Kidney tubule cell (primary cell): Measurements from ENCODE around the gene KCNJ3.

ENCODE experiments used
- DNase-seq: peaks from one replicate; pipeline ENCODE4 v3.0.0-alpha.2; 2018; ENCODE audit warnings: low spot score

The KCNJ3 gene

DNA sequence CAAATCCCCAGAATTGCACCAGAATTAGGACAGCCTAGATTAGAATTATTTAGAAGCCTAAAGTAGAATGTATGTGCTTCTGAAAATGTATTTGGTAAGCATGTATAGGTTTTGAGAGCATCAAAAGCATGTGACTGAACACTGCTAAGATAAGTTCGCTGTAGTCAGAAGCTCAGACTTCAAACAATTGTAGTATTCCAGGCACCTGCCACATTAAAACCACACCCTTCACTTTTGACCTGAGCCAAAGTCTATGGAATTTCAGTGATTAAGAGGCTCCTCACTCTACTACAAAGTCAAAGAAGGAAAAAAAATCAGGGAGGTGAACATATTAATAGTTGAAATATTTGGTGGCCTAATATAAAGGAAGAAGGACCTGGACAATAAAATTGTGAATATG is 8.2 kb downstream of the KCNJ3 start:
- no peak for DNase-seq

DNA sequence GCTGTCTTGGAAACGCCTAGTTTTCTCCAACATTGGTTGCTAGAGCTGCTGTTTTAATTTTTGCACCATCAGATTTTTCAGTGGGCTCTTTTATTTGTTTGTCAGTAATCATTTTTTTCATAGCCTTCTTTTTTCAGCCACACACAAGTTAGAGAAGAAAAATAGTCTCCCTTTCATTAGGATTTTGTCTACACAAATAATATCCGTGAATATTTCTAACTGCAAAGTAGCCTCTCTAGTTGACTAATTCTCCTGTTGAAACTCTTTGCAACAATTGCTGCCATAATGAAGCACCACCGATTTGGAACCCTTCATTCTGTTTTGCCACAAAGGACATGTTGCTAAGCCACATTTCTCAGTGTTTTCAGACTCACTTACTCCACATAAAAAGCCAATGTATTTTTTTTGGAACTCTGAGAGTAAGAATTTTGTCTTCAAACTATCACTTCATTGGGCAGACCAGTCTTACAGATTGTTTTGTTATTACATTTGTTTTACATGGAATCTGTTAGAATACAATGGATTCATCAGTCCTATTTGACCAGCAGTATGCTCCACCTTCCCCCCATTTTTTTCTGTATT is 9.6 kb downstream of the KCNJ3 start:
- DNase-seq = no peak

DNA sequence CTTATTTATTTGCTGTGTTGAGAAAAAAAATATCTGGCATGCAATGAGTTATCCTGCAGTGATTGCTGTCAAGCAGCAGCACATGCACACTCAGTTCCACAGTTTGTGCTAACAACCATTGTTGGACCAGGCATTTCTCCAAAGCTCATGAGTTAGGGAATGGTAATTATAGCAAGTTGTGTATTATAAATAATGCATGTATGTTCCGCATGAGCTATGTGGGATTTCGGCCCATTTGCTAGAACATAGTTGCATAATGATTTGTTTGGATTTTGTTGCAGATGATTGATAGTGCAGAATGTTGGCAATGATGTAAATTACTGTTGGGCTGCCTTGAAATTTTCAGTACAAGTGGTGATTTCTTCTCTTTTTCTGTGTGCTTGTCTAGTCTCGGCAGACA is 10.7 kb downstream of the KCNJ3 start:
- no peak for DNase-seq

DNA sequence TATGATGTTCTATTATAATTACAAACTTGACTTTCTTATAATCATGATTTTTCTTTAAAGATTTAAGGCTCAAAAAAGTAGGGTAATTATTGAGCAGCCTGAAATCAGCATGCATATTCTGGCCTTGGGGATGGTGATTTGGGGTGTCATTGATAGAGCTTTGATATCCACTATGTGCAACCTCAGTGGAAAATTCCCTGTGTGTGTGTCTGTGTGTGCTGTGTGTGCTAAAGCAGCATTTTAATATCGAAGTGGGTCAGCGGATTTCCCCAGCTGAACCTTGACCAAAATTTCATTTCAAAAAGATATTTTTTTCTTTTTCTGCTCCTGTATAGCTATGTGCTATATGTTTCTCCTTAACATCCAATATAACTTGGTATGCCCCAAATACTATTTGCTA is 11.6 kb downstream of the KCNJ3 start:
- no peak for DNase-seq

DNA sequence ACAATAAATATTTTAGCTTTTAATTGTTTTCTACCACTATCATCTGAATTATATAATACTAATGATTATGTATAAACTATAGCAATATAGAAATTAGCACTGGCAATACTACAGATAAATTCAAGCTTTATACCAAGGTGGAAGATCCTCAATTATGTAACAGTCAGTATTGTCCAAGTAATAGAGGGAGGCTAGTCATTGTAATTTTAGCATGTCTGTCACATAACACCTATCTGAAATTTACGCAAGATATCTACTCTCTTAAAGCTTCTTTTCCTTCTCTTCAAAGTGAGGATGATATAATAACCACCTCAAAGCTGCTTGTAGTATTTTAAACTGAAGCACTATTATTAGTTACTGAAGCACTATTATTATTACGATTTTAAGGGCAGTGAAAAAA is 12.2 kb downstream of the KCNJ3 start:
- DNase-seq = no peak

DNA sequence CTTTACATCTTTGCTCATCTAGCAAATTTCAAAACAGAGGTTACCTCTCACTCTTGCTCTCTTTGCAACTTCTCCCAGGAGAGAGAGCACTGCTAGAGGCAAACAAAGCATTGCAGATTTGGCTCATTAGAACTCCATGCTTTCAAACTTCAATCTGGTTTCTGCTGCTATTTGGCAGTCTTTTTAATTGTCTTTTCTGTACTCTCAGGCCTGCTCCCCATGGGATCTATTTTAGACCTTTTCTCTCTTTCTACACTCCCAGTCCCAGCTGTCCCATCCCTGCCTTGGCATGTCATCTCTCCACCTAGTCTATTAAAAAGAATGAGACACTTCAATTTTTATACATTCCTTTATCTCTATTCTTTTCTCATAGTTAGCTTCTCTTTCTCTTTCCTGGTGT is 15.2 kb downstream of the KCNJ3 start:
- DNase-seq = no peak

DNA sequence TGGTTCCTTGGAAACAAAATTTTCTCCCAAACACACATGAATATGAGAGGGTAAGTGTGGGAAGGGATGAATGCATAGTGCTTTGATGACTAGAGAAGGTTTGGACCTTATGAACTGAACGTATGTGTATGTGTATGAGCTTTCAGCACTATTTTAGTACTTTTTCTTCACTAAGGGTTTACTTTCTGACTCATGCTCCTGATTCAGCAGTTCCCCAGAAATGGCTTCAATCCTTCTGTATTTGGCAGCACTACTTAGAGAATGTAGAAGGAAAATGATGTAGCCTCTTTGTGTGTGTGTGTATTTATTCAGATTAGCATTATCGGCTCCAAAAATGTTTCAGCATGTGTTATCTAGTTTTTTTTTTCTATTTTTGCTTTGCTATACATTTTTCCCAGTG is 22.2 kb downstream of the KCNJ3 start:
- DNase-seq = no peak

DNA sequence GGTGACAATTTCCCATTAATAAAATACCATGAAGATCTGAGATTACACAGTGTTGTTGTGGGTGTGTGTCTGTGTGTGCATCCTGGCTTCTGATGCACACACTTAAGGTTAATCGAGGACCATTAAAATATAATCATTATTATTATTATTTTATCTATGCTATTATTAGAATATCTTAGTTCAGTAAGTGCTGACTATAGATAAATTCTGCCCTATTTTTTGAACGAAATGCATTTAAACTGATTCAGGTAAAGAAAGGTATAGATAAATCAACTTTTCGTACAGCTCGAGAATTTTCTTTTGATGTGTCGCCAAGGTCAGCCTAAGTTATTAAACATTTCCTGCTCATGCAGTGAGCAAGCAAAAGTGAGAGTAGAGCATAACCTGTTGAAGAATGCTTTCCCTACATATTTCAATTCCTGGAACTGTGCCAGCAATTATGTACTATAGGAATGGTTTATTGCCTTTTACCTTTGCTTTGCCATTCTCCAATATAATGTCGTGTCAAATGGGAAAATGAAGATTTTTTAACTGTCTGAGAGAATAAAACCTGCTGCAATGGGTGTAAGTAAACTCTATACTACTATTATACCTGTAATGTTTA is 25.8 kb downstream of the KCNJ3 start:
- no peak for DNase-seq

DNA sequence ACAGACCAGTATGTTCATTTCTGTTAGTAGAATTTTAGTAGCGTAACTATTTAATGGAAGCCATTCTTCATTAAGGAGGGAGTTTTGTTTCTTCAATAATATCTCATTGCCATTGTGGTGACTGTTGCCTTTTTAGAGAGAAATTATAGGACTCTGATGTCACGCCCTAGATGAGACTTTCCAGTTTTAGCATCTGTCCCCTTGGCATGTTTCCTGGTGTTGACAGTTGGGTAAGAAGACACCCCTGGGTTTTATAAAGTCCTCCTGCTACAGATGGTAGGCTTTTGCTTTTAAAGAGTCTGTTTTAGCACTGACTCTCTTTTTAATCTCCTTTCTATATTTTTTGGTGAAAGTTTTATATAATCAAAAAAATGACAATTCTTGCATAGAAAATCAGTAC is 41.9 kb downstream of the KCNJ3 start:
- no peak for DNase-seq

DNA sequence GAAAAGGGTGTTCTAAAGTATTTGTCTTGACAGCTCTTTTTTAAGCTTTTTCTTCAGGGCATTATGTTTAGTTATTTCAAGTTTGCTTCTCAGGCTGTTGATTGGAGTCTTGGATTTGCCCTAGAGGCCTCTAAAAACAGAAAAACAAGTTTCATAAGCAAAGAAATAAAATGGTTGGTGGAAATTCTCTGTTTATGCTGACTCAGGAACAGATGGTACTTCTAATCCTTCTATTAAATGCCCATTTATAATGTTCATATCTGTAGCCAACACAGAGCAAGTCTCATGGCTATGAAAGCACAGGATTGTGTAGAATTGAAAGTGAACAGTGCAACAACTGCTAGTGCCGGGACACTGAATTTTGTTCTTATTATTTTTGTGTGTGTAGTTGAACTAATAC is 60.4 kb downstream of the KCNJ3 start:
- no peak for DNase-seq

DNA sequence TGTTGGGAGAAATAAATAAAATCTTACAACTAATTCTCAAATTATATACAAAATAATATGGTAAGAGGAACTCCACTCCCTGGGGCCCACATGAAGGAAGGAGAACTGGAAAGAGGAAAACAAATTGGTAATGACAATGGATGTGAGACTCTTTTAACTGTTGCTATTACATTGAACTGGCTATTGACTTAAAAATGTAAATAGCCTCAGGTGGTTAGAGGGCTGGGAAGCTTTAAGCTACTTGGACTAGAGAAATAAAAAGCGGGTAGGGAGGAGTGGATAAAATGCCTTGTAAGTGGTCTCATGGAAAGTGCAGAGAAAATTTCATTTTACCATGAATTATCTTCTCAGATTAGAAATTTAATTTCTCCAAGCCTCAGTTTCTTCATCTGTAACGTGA is 64.1 kb downstream of the KCNJ3 start:
- no peak for DNase-seq

DNA sequence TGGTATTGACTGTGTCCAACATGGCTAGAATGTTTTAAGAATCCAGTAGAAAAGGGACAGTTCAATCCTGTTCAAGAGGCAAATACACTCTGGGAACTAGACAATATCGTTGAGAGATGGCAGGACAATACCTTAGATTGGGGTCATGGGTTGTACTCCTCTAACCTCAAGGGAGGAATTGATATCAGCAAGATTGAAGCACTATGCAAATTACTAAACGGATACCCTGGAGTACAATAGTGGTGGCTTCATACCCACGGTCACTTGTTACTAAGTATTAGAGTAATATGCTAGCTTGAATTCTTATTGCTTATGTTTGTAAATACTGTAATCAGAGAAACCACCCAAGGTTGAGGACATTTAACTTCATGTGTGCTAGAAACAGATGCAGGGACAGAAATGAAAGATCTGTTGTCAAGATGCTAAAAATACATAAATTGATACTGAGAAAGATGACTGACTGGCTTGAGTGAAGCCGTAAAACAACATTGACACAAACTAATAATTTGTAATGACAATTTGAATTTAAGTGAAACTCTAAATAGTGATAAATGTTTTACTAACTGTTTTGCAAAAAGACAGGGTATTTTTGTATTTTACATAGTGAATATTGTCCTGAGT is 73.3 kb downstream of the KCNJ3 start:
- no peak for DNase-seq

DNA sequence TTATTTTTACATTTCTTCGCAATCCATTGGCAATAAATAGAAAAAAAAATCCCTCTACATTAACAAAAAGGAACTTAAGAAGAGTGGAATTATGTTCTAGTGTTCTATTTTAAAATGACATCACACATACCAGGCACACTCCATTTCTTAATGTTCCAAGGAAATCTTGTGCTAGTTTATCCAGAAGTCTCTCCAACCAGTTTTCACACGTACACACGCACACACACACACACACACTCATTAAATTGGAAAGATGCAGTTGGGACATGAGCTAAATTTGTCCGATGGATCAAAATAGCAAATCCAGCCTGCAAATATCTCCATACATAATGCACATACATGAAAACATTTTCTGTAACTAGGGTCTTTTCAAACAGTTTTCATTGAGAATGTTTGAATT is 78.3 kb downstream of the KCNJ3 start:
- no peak for DNase-seq

DNA sequence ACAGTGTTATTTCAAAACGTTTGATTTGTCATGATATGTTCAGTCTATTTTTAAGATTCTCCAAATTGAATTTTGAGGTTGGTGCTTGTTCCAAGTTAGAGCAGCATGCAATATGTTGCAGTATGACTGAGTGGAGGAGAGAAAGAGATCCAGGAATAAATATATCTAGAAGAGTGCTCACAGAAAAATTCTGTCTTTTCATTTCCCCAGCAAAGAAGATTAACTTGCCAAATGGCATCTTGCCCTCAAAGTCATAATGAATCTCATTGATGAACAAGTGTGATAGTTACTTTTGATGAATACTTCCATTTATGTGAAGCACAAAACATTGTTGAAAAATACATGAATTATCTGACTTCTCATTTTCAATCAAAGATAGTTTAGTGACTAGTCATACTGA is 95.9 kb downstream of the KCNJ3 start:
- no peak for DNase-seq

DNA sequence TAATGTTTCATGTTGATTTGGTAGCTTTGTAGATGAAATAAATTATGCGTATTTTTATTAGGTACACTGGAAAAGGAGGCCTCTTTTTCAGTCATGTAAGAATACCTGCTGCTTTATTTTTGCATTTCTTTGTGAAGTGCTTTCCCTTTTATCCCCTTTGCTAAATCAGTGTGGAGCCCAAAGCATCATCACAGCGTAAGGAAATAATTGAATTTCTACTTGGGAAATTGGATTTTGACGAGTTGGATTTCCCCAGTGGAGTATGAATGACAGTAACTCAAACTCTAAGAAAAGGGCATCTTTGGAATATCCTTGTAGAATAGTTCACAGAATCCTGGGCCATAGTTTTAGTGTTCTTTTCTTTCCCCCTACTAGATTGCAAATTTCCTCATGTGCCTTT is 97.2 kb downstream of the KCNJ3 start:
- DNase-seq = no peak

DNA sequence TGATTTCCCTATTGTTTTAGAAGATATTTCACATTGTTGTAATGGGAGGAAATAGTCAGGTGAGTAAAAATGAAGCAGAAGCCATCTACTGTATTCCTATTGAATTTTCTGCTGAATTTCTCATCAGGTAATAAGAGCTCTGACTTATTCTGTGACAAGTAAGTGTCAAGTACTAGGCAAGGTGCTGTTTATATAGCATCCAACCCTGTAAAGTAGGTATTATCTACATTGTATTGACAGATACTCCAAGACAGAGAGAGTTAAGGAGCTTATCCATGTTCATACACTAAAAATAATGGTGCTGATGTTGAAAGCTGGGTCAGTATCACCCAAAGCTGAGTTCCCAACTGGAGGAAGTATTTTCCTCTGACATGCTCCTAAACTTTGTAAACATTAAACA is 106.0 kb downstream of the KCNJ3 start:
- DNase-seq = no peak

DNA sequence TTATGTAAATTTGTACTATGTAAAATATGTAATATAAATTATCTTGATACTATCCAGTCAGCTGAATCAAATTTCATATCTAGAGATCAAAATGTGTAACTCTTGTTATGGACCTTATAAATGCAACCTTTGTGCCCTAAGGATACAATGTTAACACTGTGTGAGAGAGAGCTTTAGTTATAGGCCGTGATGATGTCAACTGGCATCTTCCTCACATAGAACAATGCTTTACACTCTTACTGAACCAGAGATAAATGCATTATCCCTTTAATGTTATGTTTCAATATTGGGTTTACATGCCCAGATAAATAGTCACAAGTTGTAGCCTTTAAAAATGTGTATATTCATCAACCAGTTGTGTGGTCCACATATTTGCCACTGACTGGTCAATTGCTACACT is 115.1 kb downstream of the KCNJ3 start:
- DNase-seq = no peak

DNA sequence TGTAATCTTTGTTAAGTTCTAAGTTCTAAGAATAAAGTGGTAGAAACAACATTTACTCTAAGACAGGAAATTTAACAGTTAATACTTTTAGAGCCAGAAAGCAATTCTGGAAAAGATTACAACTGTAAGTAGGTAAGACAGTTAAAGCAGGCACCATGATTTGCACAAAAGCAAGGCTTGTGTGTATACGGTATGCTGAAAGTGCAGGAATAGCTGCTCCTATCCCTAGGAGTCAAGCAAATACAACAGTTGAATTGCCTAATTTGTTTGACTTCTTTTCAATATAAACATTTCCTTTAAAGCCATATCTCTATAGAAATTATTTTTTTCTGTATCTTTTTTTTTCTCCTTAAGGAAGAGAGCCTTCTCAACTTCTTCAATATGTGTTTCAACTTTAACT is 116.4 kb downstream of the KCNJ3 start:
- DNase-seq = no peak

DNA sequence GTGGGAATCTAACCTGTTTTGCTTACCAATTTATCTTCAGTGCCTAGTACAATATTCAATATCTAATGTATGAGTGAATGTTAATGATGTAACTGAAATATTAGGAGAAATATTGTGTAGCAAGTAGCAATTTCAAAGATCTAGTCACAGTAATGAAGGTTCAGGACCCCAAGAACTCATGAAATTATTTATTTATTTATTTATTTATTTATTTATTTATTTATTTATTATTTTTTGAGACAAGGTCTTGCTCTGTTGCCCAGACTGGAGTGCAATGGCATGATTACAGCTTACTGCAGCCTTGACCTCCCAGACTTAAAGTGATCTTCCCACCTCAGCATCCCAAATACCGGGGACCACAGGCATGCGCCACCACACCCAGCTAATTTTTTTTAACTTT is 126.9 kb downstream of the KCNJ3 start:
- no peak for DNase-seq

DNA sequence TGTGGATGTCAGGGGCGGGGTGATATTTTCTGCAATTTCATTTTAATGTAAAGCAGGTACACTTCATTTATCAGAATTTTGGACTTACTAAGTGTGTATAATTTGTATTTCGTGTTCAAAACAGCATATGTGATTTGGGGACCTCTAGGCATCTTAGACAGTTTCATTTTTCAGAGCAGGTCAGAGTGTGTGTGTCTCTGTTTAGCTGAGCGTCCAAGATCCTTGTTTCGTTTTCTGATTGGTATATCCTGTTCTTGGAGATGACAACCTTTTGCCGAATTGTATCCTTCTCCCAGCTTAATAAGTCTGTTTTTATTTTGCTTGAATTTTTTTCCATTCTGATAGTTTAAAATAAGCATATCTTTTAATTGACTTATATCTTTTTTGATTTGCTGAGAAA is 128.3 kb downstream of the KCNJ3 start:
- DNase-seq = no peak

DNA sequence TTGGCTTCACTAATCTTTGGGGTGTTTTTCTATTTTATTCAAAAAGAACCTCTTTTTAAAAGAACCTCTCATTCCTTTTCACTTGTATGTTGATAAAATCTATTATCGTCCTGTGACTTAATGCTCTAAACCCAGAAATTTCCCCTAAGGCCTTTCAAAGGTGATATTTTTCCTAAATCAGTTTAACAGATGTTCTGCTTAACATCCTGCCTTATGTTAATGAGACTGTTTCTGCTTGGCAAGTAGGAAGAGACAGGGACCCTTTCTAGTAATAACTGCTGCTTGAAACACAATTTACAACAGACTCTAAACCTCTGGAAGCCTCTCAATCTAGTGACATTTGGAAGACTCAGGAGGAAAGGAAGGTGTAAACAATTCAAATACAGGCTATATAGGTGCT is 128.8 kb downstream of the KCNJ3 start:
- DNase-seq = no peak

DNA sequence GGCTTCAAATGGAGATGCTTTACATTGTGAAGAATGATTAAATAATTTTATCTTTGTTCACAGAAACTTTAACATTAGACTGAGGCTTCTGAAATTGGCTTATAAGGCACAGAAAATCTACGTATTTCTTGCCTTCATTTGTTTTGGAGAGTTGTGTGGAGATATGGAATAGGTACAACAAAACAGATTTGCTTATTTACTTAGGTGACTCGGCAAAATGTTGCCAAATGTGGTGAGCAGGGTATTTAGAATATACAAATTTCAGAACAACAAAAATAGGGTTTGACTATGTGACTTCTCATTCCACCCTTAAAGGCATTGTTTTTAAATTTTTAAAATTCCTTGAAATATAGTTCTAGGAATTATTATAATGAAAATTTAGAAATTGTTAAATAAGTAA is 134.2 kb downstream of the KCNJ3 start:
- DNase-seq = no peak

DNA sequence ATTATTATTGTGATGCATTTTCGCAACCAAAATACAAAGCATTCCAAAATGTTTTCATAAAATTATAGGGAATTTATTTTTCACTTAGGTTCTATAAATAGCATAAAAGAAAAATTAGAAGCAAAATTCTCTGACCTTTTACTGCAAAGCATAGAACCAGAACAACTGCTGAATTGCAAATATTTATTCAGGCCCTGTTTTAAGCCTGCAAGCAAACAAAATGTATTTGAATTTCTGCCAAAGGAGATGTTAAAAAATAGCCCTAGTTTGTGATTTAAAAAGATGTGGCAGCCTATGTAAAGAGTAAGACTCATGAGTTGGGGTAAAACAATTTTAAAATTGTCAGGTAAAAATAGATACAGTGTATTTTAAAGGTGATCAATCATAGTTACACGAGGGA is 138.1 kb downstream of the KCNJ3 start:
- no peak for DNase-seq

DNA sequence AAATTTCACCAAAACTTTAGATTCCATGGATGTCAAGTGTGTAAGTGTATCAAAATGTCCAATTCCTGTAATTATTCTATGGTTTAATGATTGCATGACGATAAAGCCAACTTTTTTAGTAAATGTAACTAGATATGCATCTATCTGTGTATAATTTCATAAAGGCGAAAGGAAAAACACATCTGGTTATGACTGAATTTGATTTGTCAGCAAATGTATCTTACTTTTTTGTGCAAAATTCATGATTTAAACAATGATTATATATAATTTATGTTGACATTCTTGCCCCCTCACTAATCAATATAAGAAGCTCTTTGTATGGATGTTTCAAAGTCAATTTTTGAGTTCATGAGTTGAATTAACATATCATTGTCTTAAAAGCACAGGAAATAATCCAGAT is 138.5 kb downstream of the KCNJ3 start:
- no peak for DNase-seq
